Activated CD8-positive, alpha-beta memory T cell treated with anti-CD3 and anti-CD28 coated beads, Interleukin-2, amount 50 U/mL, for 24 hours (primary cell): ENCODE data around the gene CSRP2.

Experiments
- DNase-seq: peaks from one replicate; pipeline ENCODE4 v3.0.0-alpha.2; 2020; ENCODE audit errors: extremely low read depth

CSRP2 gene

DNA sequence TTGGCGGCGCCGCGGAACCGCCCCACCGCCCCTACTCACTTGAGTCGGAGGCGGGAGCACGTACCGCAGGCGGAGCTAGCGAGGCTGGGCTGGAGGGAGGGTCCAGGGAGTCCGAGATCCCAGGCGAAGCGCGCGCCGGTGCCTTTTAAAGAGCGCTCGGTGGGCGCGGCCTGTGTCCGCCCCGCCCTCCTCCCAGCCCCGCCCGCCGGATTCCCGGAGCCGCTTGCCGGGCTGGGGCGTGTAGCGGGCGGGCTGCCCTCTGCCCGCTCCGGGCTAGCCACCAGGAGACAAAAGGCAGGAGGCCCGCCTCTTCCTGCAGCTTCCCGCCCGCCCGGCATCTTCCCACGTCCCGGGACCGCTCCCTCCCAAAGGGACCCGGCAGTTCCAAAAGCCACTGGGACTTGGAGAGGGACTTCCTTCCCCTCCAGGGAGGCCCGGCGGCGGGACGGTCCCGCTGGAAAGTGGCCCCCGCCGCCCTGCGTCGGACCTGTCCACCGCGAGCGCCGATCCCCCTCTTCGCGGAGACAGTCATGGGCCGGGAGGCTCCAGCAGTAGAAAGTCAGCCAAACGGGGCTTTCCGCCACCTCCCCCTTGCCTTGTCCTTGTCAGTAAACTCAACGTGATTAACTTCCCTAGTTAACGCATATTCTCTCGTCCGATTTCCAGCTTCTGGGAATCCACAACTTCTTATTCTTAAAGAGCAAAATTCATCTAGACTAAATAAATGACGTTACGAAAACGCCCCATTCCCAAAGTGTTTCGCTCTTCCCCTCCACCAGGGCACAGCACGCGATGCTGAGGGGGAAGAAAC lies at the start of gene CSRP2:
CSRP2 (minus strand) TSS at position 121 of the 811 bp plus-strand sequence. CDS start 12,759 bp downstream, outside the sequence.
- DNase-seq, result no peak

DNA sequence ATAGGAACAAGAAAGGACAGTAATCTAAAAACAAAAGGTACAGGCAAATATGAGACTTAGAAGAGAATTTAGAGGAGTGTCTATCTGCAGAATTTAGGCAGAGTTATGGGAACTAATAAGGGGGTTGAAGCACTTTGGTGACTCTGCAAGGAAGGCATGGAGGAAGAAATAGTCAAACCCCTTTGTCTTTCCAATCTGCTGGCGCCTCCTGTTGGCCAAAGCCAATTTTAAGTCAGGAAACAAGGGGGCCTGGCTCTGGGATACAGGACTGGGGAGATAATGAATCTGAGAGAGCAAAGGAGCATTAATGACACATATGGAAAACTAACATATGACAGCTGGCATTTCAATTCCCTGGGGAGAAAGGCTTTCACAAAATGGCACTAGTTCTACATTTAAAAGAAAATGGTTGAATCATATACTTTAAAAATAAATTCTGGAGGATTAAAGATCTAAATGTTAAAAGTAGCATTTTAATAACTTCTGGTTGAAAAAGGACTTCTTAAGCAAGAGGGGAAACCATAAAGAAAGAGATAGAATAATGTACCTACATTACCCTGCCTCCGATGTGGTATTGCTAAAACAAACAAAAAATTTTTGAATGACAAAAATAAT lies 48.5 kb upstream of the CSRP2 start:
- DNase-seq, result no peak

DNA sequence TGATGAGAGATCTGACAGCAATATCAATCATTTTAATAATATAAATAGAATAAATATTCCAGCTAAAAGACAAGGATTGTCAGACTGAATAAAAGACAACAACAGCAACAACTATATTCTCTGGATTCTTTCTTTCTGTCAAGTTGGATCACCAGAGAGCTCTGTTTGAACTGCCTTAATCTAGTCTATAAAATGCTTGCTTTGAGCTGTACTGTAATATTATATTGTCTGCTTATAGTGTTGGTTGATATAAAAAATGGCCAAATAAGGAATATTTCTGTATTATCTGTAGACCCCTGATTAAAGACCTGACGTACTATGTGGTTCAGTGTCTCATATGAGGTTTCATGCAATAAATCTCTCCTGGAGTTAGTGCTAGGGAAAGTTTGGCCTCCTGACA lies 46.3 kb upstream of the CSRP2 start:
- no peak for DNase-seq

DNA sequence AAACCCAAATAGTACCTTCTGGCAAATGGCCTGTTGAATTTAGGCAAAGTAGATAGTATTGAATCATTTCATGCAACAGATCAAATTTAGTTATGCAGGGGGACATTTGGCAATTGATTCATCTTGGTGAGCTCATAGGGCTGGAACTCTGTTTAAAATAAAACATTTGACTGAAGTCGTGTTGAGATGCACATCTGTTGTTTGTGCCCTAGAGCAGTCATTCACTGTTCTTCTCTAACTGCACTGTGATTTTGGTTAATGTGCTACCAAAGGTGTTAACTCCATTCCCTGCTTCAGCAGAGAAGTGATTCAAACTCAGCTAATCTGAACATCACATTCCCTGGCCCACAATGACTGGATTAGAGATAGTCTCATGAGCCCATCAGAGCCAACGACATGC lies 44.0 kb upstream of the CSRP2 start:
- no peak for DNase-seq

DNA sequence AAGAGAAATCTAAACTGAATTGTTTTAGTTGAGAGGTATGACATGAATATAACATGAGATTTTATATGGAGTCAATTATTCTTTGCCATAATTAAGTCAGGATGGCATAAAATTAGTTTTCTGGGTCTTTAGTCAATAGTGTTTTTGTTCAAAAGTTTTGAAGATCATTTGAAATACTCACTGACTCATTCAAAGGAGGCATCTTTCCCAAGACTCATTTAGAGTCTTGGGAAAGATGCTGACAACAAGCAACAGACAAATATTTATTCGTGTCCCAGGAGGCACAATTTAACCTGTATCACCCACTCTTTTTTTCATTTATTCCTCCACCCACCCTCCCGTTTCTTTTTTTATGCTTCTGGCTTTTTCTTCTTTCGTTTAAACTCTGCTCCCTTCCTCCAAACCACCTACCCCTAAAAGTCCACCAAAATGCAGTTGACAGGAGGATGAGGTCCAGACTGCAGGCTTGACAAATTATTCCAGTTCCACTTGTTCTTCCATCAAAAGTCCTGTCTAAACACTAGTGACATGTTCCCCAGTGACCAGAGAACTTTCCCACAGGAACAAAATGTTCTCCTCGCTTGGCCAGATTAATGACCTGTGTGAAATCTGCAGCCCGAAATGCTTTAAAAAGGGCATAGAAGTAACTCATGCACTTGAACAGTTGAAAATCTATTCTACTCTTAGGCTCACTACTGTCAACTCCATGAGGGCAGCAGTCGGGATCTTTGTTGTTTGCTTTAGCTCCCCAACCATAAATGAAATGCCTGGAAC lies 43.3 kb upstream of the CSRP2 start:
- DNase-seq, result no peak

DNA sequence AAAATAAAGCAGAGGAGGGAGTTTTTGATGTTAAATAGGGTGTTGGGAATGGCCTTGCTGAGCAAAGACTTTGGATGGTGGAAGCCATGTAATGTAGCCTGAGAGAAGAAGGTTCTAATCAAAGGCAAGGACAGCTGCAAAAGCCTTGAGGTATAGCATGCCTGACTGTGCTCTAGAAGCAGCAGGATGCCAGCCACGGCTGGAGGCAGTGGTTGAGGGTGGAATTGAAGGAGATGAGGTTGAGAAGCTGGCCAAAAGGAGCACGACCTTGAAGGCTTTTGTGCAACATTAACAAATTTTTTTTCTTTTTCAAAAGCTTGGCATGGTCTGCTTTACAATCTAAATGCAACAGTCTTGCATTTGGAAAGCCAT lies 42.3 kb upstream of the CSRP2 start:
- no peak for DNase-seq

DNA sequence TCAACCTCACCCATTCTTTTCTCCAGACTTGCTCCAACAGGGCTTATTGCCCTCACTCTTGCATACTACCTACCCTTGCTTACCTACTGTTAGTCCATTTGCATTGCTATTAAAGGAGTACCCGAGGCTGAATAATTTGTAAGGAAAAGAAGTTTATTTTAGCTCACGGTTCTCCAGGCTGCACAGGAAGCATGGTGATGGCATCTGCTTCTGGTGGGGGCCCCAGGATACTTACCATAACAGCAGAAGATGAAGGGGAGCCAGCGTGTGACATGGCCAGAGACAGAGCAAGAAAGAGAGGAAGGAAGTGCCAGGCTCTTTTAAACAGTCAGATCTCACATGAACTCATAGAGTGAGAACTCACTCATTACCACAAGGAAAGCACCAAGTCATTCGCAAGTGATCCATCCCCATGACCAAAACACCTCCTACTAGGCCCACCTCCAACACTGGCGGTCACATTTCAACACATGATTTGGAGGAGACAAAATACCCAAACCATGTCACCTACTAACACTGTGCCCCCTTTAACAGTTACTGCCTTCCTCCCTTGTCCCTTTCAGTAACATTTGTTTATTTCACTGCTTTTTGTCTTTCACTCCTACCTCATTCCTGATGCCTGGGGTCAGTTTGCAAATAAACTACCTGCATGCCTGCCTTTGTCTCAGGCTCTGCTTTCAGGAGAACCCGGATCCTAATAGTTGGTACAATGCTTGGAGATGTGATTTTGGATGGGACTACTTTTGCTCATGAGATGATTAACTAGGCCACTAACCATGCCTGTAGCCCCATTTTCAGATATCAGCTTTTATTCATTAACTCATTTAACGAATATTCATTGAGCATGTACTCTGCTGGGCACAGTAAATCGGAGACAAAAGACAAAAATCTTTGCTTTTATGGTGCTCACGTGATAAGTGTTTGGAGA lies 41.6 kb upstream of the CSRP2 start:
- DNase-seq, result no peak

DNA sequence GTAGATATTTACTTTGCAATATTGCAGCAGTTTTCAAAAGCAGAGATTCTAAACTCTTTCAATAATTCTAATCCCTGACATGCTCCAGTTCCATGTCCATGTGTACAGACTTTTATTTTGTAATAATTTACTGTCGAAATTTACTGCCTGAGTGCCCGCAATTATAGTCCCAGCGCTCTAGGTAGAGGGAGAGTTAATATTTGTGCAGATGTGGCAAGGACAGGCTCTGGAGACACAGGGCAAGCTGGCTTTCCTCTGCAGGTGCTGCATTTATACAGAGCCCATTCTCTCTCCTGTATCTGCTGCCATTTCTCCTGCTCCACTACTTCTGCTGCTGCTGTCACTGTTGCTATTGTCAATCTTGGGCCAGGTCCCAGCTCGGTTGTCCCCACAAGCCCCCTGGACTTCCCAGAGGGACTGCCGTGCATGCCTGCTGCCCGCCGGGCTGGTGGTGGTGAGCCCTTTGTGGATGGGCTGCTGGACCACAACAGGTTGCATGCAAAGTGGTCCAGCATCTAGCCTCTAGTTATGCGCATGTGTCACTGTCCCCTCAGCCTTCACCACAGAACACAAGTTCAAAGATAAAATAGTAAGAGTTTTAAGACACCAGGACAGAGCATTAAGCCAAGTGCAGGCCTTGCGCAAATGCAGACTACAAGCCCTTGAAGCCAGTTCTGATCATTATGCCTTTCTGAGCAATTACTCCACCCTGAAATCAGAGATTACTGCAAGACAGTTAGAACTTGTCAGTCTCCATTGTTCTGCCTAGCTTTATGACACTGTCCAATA lies 40.8 kb upstream of the CSRP2 start:
- no peak for DNase-seq

DNA sequence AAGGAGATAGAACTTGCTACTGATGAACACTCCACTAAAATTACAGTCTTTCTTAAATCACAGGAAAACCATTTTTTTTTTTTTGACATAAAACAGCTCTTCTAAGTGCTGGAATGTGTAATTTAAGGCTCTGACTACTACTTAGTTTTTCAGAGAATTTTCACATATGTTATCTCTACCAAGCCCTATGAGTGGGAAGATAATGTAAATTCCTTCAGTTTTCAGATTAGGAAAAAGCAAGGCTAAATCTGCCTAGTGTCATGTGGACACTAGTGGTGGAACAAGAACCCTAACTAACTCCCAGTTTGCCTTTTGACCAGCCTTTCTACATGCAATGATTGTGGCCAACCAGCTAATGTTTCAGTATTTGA lies 37.3 kb upstream of the CSRP2 start:
- no peak for DNase-seq

DNA sequence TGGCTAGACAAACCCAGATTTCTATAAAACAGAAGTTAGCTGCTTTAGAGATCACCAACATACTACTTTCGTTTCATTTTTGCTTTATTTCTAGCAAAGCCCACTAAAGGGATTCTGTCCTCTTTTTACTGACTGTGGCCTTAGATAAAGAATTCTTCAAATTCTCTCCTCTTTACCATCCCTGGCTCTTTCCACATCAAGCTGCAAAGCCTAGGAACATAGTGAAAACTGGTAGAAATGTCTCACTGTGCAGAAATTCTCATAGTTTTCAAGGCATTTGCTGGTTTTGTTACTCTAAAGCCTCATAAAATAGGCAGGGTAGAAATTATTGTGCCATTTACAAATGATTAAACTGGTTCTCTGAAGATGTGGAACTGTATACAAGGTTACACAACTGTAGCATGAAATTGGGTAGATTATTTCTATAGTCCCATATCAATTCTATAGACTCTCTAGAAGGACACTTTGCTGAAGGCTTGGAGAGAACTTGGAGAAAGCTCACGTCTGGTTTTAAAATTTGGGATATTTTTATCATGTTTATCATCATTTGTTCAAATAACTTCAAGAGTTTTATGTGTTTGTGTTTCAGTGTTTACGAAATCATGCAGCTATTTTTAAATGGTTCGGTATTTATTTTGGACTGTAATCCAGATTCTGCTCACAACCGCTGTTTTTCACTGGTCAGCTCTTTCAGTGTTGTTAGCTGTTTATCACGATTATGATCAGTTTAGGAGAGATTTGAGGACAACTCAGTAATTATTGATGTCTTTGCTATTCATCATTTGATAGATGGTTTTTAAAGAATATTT lies 36.7 kb upstream of the CSRP2 start:
- DNase-seq, result no peak

DNA sequence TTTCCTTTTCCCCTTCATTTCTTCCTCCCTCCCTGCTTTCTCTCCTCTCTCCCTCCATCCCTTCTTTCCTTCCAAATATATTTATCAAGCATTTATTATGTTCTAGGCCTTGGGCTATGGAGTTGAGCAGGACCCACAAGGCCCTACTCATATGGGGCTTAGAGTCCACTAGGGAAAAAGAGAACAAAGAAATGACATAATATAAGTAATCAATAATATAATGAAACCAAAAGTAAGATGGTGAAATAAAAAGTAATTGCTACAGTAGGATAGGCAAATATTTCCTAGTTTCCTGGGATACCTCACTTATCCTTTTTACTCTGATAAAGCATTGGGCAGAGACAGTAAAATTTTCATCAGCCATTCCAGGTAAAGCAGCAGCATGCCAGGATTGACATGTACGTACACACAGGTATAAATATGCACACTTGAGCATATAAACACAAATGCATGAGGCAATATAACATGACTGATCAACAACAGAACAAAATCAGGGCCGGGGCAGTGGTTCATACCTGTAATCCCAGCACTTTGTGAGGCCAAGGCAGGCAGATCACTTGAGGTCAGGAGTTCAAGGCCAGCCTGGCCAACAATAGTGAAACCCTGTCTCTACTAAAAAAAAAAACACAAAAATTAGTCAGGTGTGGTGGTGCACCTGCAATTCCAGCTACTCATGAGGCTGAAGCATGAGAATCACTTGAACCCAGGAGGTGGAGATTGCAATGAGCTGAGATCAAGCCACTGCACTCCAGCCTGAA lies 35.5 kb upstream of the CSRP2 start:
- no peak for DNase-seq

DNA sequence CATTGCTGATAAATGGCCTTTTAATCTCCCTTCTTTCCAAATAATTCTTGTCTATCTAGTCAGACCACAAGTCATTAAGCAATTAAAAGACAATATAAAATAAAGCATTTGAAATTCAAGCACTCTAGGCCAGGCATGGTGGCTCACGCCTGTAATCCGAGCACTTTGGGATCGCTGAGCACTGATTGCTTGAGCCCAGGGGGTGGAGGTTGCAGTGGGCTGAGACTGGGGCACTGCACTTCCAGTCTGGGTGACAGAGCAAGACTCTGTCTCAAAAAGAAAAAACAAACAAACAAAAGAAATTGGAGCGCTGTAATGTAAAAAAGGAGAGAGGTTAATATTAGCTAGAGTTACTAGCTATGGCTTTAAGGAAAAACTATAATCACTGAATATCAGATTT lies 30.5 kb upstream of the CSRP2 start:
- no peak for DNase-seq

DNA sequence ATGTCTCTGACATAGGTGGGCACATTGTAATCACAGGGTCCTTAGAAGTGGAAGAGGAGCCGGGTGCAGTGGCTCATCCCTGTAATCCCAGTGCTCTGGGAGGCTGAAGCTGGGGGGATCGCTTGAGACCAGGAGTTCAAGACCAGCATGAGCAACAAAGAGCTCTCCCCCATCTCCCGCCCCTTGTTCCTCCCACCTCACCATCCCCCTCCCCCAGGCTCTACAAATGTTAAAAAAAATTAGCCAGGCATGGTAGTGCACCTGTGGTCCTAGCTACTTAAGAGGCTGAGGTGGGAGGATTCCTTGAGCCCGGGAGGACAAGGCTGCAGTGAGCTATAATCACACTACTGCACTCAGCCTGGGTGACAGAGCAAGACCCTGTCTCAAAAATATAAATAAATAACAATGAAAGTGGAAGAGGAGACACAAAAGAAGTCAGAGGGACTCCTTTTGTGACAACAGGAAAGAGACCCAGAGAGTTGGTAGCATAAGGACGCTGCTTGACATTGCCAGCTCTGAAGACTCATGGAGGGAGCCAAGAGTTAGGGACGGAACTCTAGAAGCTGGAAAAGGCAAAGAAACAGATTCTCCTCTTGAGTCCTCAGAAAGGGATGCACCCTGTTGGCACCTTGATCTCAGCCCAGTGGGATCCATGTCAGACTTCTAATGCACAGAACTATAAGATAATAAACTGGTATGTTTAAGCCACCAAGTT lies 29.6 kb upstream of the CSRP2 start:
- no peak for DNase-seq

DNA sequence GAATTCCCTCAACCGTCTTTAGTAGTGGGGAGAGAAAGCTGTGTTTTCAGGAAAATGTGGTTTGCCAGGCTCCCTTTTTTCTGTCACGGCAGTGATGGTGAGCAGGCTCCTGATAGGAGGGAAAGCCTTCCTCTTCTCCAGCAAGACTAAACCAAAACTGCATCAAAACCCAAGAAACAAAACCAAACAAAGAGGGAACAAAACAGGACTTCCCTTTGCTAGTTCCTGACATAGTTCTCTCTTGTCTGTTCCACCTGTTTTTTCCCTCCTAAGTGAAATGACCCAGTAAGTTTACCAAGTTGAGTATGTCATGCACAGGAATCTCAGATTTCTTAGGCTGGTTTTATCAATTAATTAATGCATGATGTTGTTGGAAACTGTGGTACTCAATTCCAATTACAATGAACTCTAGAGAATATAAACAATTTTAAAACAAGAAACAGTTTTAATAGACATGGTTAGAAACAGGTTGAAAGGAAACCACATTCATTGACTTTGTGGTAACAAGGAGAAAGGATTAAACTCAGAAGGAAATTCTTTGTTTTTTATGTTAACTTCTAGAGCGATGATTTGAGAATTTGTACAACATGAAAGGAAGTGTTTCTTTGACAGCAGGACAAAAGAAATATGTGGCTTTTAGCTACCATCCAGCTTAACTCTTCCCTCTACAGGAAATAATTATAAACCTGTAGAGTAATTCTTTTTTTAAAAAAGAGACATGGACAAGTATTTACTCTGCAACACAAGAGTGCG lies 23.0 kb upstream of the CSRP2 start:
- no peak for DNase-seq

DNA sequence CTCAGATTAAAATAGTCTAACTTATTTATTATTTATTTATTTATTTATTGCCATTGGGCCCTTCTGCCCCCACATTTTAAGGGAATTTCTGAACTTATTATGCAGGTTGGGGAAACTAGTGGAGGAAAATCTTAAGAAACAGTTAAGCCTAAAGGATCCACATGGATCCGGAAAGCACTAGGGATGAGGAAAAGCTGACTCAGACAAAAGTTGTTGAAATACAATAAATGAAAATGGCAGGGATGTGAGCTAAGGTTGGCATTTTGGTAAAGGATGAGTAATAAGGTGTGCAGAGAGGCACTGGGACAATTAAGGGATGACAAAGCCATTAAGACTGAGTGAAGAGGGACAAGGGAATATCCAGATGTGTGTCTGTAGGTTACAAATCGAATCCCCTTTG lies 20.7 kb upstream of the CSRP2 start:
- no peak for DNase-seq

DNA sequence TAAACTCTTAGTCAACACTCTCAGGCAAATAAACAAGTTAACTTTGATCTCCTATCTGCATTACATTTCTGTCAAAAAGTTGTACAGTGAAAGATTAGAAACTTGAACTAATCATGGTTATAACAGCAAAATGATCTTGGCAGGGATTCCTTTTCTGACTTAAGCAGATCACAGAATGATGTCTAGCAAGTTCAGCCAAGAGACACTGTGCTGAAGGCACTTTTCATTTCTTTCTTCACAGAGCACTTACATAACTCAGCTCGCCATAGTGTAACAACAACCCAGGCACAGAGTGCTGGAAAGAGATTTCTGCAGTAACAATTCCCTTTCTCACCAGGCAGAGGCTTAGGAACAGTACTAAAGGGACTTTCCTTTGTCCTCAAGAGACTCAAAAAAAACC lies 19.6 kb upstream of the CSRP2 start:
- DNase-seq, result no peak

DNA sequence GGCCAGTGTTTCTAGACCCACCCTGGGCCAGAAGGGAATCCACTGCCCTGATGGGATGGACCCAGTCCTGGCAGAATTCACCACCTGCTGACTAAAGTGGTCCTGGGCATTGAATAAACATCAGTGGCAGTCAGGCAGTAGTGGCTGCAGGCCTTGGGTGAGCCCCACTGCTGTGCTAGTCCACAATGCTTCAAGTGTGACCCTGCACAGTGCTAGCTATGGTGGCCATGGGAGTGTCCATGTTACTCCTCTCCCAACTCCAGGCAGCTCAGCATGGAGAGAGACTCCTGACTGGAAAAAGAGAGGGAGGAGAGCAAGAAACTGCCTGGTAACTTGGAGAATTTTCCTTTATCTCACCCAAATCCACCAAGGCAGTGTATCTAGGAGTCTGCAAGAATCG lies 17.5 kb upstream of the CSRP2 start:
- DNase-seq, result no peak

DNA sequence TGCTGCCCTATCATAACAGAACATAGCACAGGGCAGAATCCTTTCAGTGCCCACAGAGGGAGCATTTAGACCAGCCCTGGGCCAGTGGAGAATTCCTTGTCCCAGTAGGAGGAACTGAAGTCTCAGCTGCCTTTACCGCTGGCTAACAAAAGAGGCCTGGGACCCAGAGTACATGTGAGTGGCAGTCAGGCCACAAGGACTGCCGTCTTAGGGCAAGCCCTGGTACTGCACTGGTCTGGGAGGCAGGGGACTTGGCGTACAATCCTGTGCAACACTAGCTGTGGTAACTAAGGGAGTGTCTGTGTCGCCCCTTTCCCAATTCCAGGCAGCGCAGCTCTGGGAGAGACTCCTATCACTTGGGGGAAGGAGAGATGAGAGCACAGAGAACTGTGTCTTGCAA lies 17.0 kb upstream of the CSRP2 start:
- DNase-seq, result no peak
